Fibroblast of mammary gland (primary cell): ENCODE data around the gene IL3.

Experiments
- DNase-seq: peaks from one replicate; pipeline ENCODE4 v3.0.0-alpha.2; 2010; ENCODE audit warnings: low read depth
- H3K4me3 ChIP-seq: 2 replicates; pipeline ENCODE4 v1.5.1; 2011; ENCODE audit warnings: low read depth, mild to moderate bottlenecking, low read length, moderate library complexity; ENCODE audit not compliant: control insufficient read depth
- CTCF ChIP-seq: conservative IDR thresholded peaks from 2 replicates; pipeline ENCODE4 v1.5.1; 2011; ENCODE audit warnings: low read depth, low read length, inconsistent platforms; ENCODE audit not compliant: control insufficient read depth, insufficient read depth

Gene IL3

GRCh38 chr5:132067451-132067850, 7.0 kb downstream of the IL3 start:
- no peak for TF ChIP-seq CTCF
- H3K4me3 ChIP-seq = no peak overlapping the region
- DNase-seq = no peak

- no peak overlapping the region for H3K4me3 ChIP-seq
- no peak for DNase-seq
- TF ChIP-seq CTCF = no peak
These were observed 7.7 kb downstream of the IL3 start for GRCh38 chr5:132067941-132068808.

- DNase-seq = no peak
- TF ChIP-seq CTCF = no peak
- H3K4me3 ChIP-seq = no peak overlapping the region
These were observed 9.1 kb downstream of the IL3 start for GRCh38 chr5:132069561-132069960.

GRCh38 chr5:132069994-132070393, 9.5 kb downstream of the IL3 start:
- H3K4me3 ChIP-seq = no peak overlapping the region
- DNase-seq = no peak
- TF ChIP-seq CTCF = no peak

- DNase-seq = peak; percentile 32
- TF ChIP-seq CTCF = no peak
- H3K4me3 ChIP-seq = no peak overlapping the region
These were observed 10.2 kb downstream of the IL3 start for GRCh38 chr5:132070460-132071337.

GRCh38 chr5:132071338-132071707, 10.9 kb downstream of the IL3 start:
- no peak overlapping the region for H3K4me3 ChIP-seq
- DNase-seq = no peak
- TF ChIP-seq CTCF = no peak
